ENCODE measurements around the gene USP31. TPM values are rescaled to one million over a fixed set of nuclear protein-coding genes. Genes with fewer than 3 reads are reported as not detected.

USP31 gene
- total and polyA plus RNA-seq, 2 of the 8 experiments (the other 6 are each of a cell fraction or from before 2014, with no cell fraction given): 6.7 to 19.0 TPM

DNA sequence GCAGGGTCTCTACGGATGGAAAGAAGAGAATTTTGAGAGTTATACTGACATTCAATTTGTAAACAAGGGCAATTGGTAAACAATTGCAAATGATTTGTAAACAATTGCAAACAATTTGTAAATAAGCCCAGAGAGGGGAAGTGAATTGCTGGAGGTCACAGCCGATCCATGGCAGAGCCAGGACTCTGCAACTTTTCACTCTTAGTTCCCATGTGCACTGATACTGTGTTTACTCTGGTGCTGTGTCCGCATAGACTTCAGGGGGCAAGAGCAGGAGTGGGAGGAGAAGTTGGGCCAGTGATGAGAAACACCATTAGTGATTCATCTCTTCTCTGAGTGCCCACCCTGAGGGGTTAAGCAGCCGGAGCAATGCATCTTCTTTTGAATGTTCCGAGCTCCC, 47.3 kb upstream of the USP31 start:
- no peak overlapping the region for H2AFZ ChIP-seq (ENCODE audit: low read length)
- no peak overlapping the region for H4K91ac ChIP-seq (replicated peaks; ENCODE audit: insufficient read length, low read length)
- H3K79me2 ChIP-seq (ENCODE audit: control insufficient read depth in 1 of 2, insufficient read depth in 2 of 2, low read length in 2 of 2): no peaks in the 10 kb centered on the region
- no peak overlapping the region for H3K4ac ChIP-seq (replicated peaks; ENCODE audit: insufficient read length, low read depth, low read length)
- 64% methylated on average over 5 of the region's 5 CpGs; no CpG with 5 or more reads in 1 of the 2 experiments for WGBS, 2 experiments (ENCODE audit: extremely low coverage in 1 of 2, insufficient coverage in 1 of 2, insufficient read length in 1 of 2, insufficient replicate concordance in 2 of 2, low coverage in 1 of 2, low lambda C conversion rate in 2 of 2, missing lambda C conversion rate in 1 of 2)
- no peaks in the 10 kb centered on the region for H3K23me2 ChIP-seq (ENCODE audit: low read depth, low read length)
- H3K4me3 ChIP-seq (ENCODE audit: extremely low read depth in 1 of 4, insufficient read depth in 2 of 4, low read depth in 3 of 4, low read length in 4 of 4): no peak overlapping the region
- H3K79me1 ChIP-seq (ENCODE audit: low read depth, low read length): no peaks in the 10 kb centered on the region
- H2BK120ac ChIP-seq (replicated peaks; ENCODE audit: low read depth, low read length): no peak overlapping the region
- H4K20me1 ChIP-seq (replicated peaks in 1 of 2; ENCODE audit: control insufficient read depth in 1 of 2, insufficient read depth in 2 of 2, low read length in 2 of 2): no peaks in the 10 kb centered on the region
- H3K36me3 ChIP-seq (ENCODE audit: control insufficient read depth in 2 of 4, insufficient read depth in 4 of 4, low read length in 3 of 4): peaks cover 0 to 6% (median 0%) of the 10 kb centered on the region in 4 experiments; a peak in 2 of 8 replicates
- ChIA-PET CTCF (ENCODE audit: partially characterized antibody) (interaction anchor here (1.7 to 2.3 kb wide), 2 partner anchors 13 to 238 kb away, joined by 5 to 8 read pairs; no protein-coding TSS in a partner anchor), POLR2A (ENCODE audit: partially characterized antibody) (interaction anchor here (1.4 to 1.6 kb wide), 2 partner anchors 11 to 13 kb away, joined by 4 read pairs; no protein-coding TSS in a partner anchor)
- H2BK15ac ChIP-seq (ENCODE audit: low read length): no peak overlapping the region
- H3K9me3 ChIP-seq (ENCODE audit: insufficient read depth in 2 of 2, low read depth in 1 of 2, low read length in 1 of 2): no peaks in the 10 kb centered on the region
- H3K27me3 ChIP-seq (replicated peaks in 1 of 4; ENCODE audit: control insufficient read depth in 3 of 4, extremely low read depth in 1 of 4, insufficient read depth in 3 of 4, low read length in 3 of 4): no peaks in the 10 kb centered on the region
- H3K56ac ChIP-seq (replicated peaks; ENCODE audit: insufficient read length, low read depth, low read length): no peak overlapping the region
- H3K23ac ChIP-seq (ENCODE audit: insufficient read length): no peak overlapping the region
- FAIRE-seq (no peak), DNase-seq (ENCODE audit: low read depth in 1 of 2, low spot score in 2 of 2) (no peak)
- H2AK5ac ChIP-seq (ENCODE audit: low read depth, low read length): no peak overlapping the region
- no peak overlapping the region for H3K27ac ChIP-seq (ENCODE audit: low read depth, low read length)
- no peak overlapping the region for H3K18ac ChIP-seq (ENCODE audit: extremely low read depth, low read length)
- H2BK5ac ChIP-seq (ENCODE audit: low read depth, low read length): no peak overlapping the region
- 0 out of 2 replicates have a peak overlapping the region, but pooled peaks have one; percentile 18 for H2BK12ac ChIP-seq (ENCODE audit: low read depth, low read length)
- peaks cover 9 to 25% (median 21%) of the 10 kb centered on the region in 4 experiments; a peak in 6 of 7 replicates for H3K4me1 ChIP-seq (replicated peaks in 1 of 4; ENCODE audit: control insufficient read depth in 3 of 4, insufficient read depth in 4 of 4, low read length in 3 of 4)
- H4K8ac ChIP-seq (ENCODE audit: extremely low read depth, insufficient read depth, low read length): no peak overlapping the region
- no peak overlapping the region for H4K5ac ChIP-seq (ENCODE audit: insufficient read length, low read depth, low read length)
- no peak overlapping the region for H3K14ac ChIP-seq (ENCODE audit: insufficient read length)
- H3K9ac ChIP-seq (replicated peaks in 1 of 4; ENCODE audit: extremely low read depth in 1 of 4, low read depth in 3 of 4, low read length in 3 of 4): no peak overlapping the region
- H3K4me2 ChIP-seq (ENCODE audit: insufficient read depth in 1 of 2, low read depth in 2 of 2, low read length in 2 of 2): peak overlapping the region; percentile 26 to 59; a peak in 3 of 4 replicates
- no peak overlapping the region for H2BK20ac ChIP-seq (ENCODE audit: low read length)
- TF ChIP-seq TCF12 (IDR thresholded peaks at IDR 0.05; ENCODE audit: low read depth, low read length) (no peak), POLR2AphosphoS5 (IDR thresholded peaks at IDR 0.05; ENCODE audit: low read depth, low read length) (no peak), SP2 (IDR thresholded peaks at IDR 0.05; ENCODE audit: low read length) (no peak), ZNF274 (IDR thresholded peaks at IDR 0.05; ENCODE audit: borderline replicate concordance, extremely low read depth, low read length) (no peak), BRCA1 (IDR thresholded peaks at IDR 0.05; ENCODE audit: low read depth, low read length) (no peak), EP300 (IDR thresholded peaks at IDR 0.05; ENCODE audit: borderline replicate concordance in 1 of 2, low read depth in 2 of 2, low read length in 2 of 2) (no peak), TAF1 (IDR thresholded peaks at IDR 0.05; ENCODE audit: low read depth, low read length) (no peak), YY1 (IDR thresholded peaks at IDR 0.05; ENCODE audit: low read depth, low read length) (no peak), BCL11A (IDR thresholded peaks at IDR 0.05; ENCODE audit: low read depth in 2 of 2, low read length in 2 of 2) (no peak), RXRA (IDR thresholded peaks at IDR 0.05; ENCODE audit: insufficient read depth, low read depth, low read length) (no peak), TBP (IDR thresholded peaks at IDR 0.05; ENCODE audit: low read depth, low read length) (no peak)
- TF ChIP-seq, protein P1, sequence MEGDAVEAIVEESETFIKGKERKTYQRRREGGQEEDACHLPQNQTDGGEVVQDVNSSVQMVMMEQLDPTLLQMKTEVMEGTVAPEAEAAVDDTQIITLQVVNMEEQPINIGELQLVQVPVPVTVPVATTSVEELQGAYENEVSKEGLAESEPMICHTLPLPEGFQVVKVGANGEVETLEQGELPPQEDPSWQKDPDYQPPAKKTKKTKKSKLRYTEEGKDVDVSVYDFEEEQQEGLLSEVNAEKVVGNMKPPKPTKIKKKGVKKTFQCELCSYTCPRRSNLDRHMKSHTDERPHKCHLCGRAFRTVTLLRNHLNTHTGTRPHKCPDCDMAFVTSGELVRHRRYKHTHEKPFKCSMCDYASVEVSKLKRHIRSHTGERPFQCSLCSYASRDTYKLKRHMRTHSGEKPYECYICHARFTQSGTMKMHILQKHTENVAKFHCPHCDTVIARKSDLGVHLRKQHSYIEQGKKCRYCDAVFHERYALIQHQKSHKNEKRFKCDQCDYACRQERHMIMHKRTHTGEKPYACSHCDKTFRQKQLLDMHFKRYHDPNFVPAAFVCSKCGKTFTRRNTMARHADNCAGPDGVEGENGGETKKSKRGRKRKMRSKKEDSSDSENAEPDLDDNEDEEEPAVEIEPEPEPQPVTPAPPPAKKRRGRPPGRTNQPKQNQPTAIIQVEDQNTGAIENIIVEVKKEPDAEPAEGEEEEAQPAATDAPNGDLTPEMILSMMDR (IDR thresholded peaks at IDR 0.05; ENCODE audit: control extremely low read depth in 1 of 3, insufficient read depth in 1 of 3, low read depth in 1 of 3, low read length in 3 of 3): no peak
